ENCODE data around the gene BCL2L13. TPM values are rescaled to one million over a fixed set of nuclear protein-coding genes. Genes with fewer than 3 reads are reported as not detected.

Gene BCL2L13
- total RNA-seq, 4 donors from 2014 or later, result 35.2 to 50.1 (median 38.3) TPM

GRCh38 chr22:17647452-17647851 is 8.9 kb downstream of the BCL2L13 start:
- TF ChIP-seq CTCF (IDR thresholded peaks at IDR 0.05) (no peak), POLR2A (IDR thresholded peaks at IDR 0.05) (no peak)
- H3K4me1 ChIP-seq, result no peaks in the 10 kb centered on the region
- no peak overlapping the region for H3K4me3 ChIP-seq
- DNase-seq, result no peak
- H3K9me3 ChIP-seq, result no peaks in the 10 kb centered on the region
- no peaks in the 10 kb centered on the region for H3K27me3 ChIP-seq
- no peaks in the 10 kb centered on the region for H3K36me3 ChIP-seq
- H3K27ac ChIP-seq, result no peak overlapping the region

- no peak for DNase-seq
- no peaks in the 10 kb centered on the region for H3K4me1 ChIP-seq
- TF ChIP-seq CTCF (IDR thresholded peaks at IDR 0.05), result no peak
- no peak for TF ChIP-seq POLR2A (IDR thresholded peaks at IDR 0.05)
- no peak overlapping the region for H3K27ac ChIP-seq
- no peaks in the 10 kb centered on the region for H3K9me3 ChIP-seq
- H3K36me3 ChIP-seq, result no peaks in the 10 kb centered on the region
- H3K27me3 ChIP-seq, result no peaks in the 10 kb centered on the region
- H3K4me3 ChIP-seq, result no peak overlapping the region
These were observed 9.4 kb downstream of the BCL2L13 start for GRCh38 chr22:17647991-17648390.

GRCh38 chr22:17648569-17648968 is 10.0 kb downstream of the BCL2L13 start:
- no peak for TF ChIP-seq CTCF (IDR thresholded peaks at IDR 0.05)
- no peak for TF ChIP-seq POLR2A (IDR thresholded peaks at IDR 0.05)
- Histone ChIP-seq H3K36me3 (no peaks in the 10 kb centered on the region), H3K4me1 (no peaks in the 10 kb centered on the region)

GRCh38 chr22:17655289-17655688 is 16.7 kb downstream of the BCL2L13 start:
- H3K36me3 ChIP-seq, result peaks cover 0 to 32% (median 0%) of the 10 kb centered on the region in 3 donors
- H3K4me3 ChIP-seq, result no peak overlapping the region
- DNase-seq, result no peak
- TF ChIP-seq POLR2A (IDR thresholded peaks at IDR 0.05) (no peak), CTCF (IDR thresholded peaks at IDR 0.05) (no peak)
- no peaks in the 10 kb centered on the region for H3K27me3 ChIP-seq
- peaks cover 0 to 4% (median 0%) of the 10 kb centered on the region in 4 donors for H3K4me1 ChIP-seq
- no peaks in the 10 kb centered on the region for H3K9me3 ChIP-seq
- no peak overlapping the region for H3K27ac ChIP-seq

More at GRCh38 chr22:17648569-17648968, 10.0 kb downstream of the BCL2L13 start:
- DNase-seq, result no peak
- Histone ChIP-seq H3K9me3 (no peaks in the 10 kb centered on the region), H3K4me3 (no peak overlapping the region), H3K27me3 (no peaks in the 10 kb centered on the region), H3K27ac (no peak overlapping the region)

GRCh38 chr22:17656870-17657395 is 18.4 kb downstream of the BCL2L13 start:
- H3K27me3 ChIP-seq, result no peaks in the 10 kb centered on the region
- TF ChIP-seq POLR2A (IDR thresholded peaks at IDR 0.05) (no peak), CTCF (IDR thresholded peaks at IDR 0.05) (no peak)
- no peaks in the 10 kb centered on the region for H3K9me3 ChIP-seq
- H3K36me3 ChIP-seq, result peaks cover 0 to 35% (median 0%) of the 10 kb centered on the region in 3 donors
- DNase-seq, result no peak
- H3K27ac ChIP-seq, result no peak overlapping the region
- no peak overlapping the region for H3K4me3 ChIP-seq
- peaks cover 0 to 4% (median 0%) of the 10 kb centered on the region in 4 donors for H3K4me1 ChIP-seq
